C4-2B (cell line): ENCODE measurements around the gene REPIN1.

Experiments used
- ZFX ChIP-seq: fragments of 450-650 bp; IDR thresholded peaks from 2 replicates; pipeline ENCODE4 v1.6.1; 2017
- TF ChIP-seq, protein P1 (sequence below): fragments of 450-650 bp; conservative IDR thresholded peaks from 2 replicates; pipeline ENCODE4 v1.5.1; 2017; ENCODE audit warnings: mild to moderate bottlenecking

DNA sequence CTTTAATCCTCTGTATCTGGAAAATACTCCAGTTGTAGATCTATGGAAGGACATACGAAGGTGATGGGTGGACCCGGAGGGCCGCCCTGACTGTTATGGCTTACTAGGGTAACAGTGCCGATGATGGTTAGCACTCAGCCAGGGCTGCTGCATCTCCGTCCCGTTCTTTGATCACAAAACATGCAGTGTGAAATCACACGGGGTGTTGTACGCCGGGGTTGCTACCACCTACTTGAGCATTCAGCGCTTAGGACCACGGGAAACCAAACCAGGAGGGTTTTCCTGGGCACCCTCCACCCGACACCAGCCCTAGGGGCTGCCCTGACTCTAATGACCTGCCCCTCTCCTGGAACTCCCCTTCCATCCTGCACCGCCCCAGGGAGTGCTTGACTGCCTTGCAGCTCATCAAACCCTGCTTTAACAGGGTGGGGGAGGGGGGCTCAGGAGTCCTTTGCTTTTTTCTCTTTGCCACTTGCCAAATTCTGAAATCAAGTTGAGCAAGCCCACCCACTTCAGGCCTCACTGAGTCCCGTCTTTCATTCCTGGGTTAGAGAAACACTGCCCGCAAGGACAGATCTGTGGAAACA is 30.9 kb downstream of the REPIN1 start:
- TF ChIP-seq, protein P1, sequence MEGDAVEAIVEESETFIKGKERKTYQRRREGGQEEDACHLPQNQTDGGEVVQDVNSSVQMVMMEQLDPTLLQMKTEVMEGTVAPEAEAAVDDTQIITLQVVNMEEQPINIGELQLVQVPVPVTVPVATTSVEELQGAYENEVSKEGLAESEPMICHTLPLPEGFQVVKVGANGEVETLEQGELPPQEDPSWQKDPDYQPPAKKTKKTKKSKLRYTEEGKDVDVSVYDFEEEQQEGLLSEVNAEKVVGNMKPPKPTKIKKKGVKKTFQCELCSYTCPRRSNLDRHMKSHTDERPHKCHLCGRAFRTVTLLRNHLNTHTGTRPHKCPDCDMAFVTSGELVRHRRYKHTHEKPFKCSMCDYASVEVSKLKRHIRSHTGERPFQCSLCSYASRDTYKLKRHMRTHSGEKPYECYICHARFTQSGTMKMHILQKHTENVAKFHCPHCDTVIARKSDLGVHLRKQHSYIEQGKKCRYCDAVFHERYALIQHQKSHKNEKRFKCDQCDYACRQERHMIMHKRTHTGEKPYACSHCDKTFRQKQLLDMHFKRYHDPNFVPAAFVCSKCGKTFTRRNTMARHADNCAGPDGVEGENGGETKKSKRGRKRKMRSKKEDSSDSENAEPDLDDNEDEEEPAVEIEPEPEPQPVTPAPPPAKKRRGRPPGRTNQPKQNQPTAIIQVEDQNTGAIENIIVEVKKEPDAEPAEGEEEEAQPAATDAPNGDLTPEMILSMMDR: no peak
- TF ChIP-seq ZFX: no peak
